ENCODE measurements around the gene INIP. TPM values are rescaled to one million over a fixed set of nuclear protein-coding genes. Genes with fewer than 3 reads are reported as not detected.

The INIP gene
- total RNA-seq, 1 experiment from 2014 or later = 16.0 TPM

GRCh38 chr9:112699230-112699629 is 18.7 kb downstream of the INIP start:
- H3K4me1 Mint-ChIP-seq = no peaks in the 10 kb centered on the region

More at GRCh38 chr9:112699230-112699629, 18.7 kb downstream of the INIP start:
- Mint-ChIP-seq H3K4me3 (no peak overlapping the region), H3K27me3 (ENCODE audit: low read depth) (no peaks in the 10 kb centered on the region), H3K9me3 (no peaks in the 10 kb centered on the region), H3K27ac (no peak overlapping the region), H3K36me3 (peaks cover 22% of the 10 kb centered on the region)
- TF ChIP-seq FOXJ3 (CRISPR knock-in tag; IDR thresholded peaks at IDR 0.05; ENCODE audit: borderline replicate concordance) = no peak
- no peak for TF ChIP-seq NR2C2 (CRISPR knock-in tag; IDR thresholded peaks at IDR 0.05)
- TF ChIP-seq ZNF425 (CRISPR knock-in tag; conservative IDR thresholded peaks at IDR 0.05) = no peak
- TF ChIP-seq, protein P1, sequence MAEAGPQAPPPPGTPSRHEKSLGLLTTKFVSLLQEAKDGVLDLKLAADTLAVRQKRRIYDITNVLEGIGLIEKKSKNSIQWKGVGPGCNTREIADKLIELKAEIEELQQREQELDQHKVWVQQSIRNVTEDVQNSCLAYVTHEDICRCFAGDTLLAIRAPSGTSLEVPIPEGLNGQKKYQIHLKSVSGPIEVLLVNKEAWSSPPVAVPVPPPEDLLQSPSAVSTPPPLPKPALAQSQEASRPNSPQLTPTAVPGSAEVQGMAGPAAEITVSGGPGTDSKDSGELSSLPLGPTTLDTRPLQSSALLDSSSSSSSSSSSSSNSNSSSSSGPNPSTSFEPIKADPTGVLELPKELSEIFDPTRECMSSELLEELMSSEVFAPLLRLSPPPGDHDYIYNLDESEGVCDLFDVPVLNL (CRISPR knock-in tag; IDR thresholded peaks at IDR 0.05; ENCODE audit: borderline replicate concordance, low read depth) = no peak
- no peak for TF ChIP-seq OVOL2 (CRISPR knock-in tag; IDR thresholded peaks at IDR 0.05; ENCODE audit: borderline replicate concordance)
- TF ChIP-seq NFATC4 (CRISPR knock-in tag; IDR thresholded peaks at IDR 0.05) = no peak
- TF ChIP-seq, protein P2, sequence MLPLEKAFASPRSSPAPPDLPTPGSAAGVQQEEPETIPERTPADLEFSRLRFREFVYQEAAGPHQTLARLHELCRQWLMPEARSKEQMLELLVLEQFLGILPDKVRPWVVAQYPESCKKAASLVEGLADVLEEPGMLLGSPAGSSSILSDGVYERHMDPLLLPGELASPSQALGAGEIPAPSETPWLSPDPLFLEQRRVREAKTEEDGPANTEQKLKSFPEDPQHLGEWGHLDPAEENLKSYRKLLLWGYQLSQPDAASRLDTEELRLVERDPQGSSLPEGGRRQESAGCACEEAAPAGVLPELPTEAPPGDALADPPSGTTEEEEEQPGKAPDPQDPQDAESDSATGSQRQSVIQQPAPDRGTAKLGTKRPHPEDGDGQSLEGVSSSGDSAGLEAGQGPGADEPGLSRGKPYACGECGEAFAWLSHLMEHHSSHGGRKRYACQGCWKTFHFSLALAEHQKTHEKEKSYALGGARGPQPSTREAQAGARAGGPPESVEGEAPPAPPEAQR (CRISPR knock-in tag; IDR thresholded peaks at IDR 0.05) = no peak
- no peak for TF ChIP-seq AR (CRISPR knock-in tag; IDR thresholded peaks at IDR 0.05)
- TF ChIP-seq ZNF219 (CRISPR knock-in tag; IDR thresholded peaks at IDR 0.05; ENCODE audit: borderline replicate concordance) = no peak
- no peak for TF ChIP-seq NR1H2 (CRISPR knock-in tag; IDR thresholded peaks at IDR 0.05)
- TF ChIP-seq, protein P3, sequence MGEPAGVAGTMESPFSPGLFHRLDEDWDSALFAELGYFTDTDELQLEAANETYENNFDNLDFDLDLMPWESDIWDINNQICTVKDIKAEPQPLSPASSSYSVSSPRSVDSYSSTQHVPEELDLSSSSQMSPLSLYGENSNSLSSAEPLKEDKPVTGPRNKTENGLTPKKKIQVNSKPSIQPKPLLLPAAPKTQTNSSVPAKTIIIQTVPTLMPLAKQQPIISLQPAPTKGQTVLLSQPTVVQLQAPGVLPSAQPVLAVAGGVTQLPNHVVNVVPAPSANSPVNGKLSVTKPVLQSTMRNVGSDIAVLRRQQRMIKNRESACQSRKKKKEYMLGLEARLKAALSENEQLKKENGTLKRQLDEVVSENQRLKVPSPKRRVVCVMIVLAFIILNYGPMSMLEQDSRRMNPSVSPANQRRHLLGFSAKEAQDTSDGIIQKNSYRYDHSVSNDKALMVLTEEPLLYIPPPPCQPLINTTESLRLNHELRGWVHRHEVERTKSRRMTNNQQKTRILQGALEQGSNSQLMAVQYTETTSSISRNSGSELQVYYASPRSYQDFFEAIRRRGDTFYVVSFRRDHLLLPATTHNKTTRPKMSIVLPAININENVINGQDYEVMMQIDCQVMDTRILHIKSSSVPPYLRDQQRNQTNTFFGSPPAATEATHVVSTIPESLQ (CRISPR knock-in tag; IDR thresholded peaks at IDR 0.05) = no peak
- TF ChIP-seq, protein P4, sequence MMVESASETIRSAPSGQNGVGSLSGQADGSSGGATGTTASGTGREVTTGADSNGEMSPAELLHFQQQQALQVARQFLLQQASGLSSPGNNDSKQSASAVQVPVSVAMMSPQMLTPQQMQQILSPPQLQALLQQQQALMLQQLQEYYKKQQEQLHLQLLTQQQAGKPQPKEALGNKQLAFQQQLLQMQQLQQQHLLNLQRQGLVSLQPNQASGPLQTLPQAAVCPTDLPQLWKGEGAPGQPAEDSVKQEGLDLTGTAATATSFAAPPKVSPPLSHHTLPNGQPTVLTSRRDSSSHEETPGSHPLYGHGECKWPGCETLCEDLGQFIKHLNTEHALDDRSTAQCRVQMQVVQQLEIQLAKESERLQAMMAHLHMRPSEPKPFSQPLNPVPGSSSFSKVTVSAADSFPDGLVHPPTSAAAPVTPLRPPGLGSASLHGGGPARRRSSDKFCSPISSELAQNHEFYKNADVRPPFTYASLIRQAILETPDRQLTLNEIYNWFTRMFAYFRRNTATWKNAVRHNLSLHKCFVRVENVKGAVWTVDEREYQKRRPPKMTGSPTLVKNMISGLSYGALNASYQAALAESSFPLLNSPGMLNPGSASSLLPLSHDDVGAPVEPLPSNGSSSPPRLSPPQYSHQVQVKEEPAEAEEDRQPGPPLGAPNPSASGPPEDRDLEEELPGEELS (CRISPR knock-in tag; IDR thresholded peaks at IDR 0.05) = no peak
- TF ChIP-seq ATF2 (CRISPR knock-in tag; IDR thresholded peaks at IDR 0.05; ENCODE audit: borderline replicate concordance, low read depth) = no peak
- TF ChIP-seq NFYB (CRISPR knock-in tag; conservative IDR thresholded peaks at IDR 0.05; ENCODE audit: low read depth) = no peak
- TF ChIP-seq, protein P5, sequence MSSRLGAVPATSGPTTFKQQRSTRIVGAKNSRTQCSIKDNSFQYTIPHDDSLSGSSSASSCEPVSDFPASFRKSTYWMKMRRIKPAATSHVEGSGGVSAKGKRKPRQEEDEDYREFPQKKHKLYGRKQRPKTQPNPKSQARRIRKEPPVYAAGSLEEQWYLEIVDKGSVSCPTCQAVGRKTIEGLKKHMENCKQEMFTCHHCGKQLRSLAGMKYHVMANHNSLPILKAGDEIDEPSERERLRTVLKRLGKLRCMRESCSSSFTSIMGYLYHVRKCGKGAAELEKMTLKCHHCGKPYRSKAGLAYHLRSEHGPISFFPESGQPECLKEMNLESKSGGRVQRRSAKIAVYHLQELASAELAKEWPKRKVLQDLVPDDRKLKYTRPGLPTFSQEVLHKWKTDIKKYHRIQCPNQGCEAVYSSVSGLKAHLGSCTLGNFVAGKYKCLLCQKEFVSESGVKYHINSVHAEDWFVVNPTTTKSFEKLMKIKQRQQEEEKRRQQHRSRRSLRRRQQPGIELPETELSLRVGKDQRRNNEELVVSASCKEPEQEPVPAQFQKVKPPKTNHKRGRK (CRISPR knock-in tag; IDR thresholded peaks at IDR 0.05; ENCODE audit: borderline replicate concordance) = no peak
- no peak for TF ChIP-seq ATF1 (CRISPR knock-in tag; IDR thresholded peaks at IDR 0.05)
- no peak for TF ChIP-seq NFE2L1 (CRISPR knock-in tag; IDR thresholded peaks at IDR 0.05)
- TF ChIP-seq ZNF317 (CRISPR knock-in tag; IDR thresholded peaks at IDR 0.05; ENCODE audit: borderline replicate concordance, low read depth) = no peak
- TF ChIP-seq TEAD4 (CRISPR knock-in tag; IDR thresholded peaks at IDR 0.05) = no peak
- no peak for TF ChIP-seq FOXK1 (CRISPR knock-in tag; IDR thresholded peaks at IDR 0.05)
- ATAC-seq (no peak), DNase-seq (ENCODE audit: low spot score) (no peak)
- ChIA-PET POLR2A (no interaction called here), CTCF (no interaction called here)
